ENCODE measurements around the gene MPND.
"Not testable (repeated sequence)": the region's sequence is repeated elsewhere in the genome, so short reads cannot be mapped to it uniquely, and the experiment has no call there.

The MPND gene

DNA sequence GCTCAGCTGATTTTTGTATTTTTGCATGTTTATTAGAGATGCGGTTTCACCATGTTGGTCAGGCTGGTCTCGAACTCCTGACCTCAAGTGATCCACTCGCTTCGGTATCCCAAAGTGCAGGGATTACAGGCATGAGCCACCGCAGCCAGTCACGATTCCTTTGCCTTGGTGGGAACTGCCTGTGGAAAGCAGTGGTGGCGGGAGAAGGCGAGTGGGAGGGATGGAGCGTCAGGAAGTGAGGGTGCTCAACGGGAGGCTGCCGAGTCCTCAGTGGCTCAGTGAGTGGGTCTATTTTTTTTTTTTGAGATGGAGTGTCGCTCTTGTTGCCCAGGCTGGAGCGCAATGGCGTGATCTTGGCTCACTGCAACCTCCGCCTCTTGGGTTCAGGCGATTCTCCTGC, 5.9 kb downstream of the MPND start:
- not testable (repeated sequence) for DNase-seq (ENCODE audit: low read depth)

DNA sequence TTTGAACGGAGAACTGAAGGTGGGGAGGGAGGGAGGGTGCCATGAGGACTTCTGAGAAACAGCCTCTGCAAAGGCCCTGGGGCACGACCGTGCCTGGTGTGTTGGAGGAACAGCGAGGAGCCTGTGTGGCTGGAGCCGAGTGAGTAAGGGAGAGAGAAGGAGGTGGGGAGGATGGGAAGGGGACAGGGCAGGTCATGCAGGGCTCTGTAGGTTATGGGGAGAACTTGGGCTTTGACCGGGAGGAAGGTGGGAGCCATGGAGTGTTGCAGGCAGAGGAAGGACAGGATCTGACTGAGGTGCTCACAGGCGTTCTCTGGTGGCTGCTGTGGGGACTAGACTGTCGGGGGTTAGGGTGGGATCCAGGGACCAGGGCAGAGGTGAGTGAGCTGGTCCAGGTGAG, 6.7 kb downstream of the MPND start:
- no peak for DNase-seq (ENCODE audit: low read depth)

DNA sequence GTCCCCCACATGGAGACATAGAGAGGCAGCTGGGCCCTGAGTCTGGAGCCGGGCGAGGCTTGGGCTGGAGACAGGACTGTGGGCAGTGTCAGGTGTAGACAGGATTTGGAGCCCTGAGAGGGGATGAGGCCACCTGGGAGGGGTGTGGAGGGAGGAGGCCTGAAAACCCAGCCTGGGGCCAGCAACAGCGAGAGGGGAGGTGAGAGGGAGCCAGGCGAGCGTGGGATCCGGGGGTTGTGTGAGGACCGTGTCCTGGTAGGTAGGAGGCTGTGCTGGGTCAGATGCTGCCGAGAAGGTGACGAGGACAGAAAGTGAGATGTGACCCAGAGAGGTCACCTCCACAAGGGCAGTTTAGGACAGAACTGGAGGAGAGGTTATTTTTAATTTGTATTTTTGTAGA, 7.4 kb downstream of the MPND start:
- no peak for DNase-seq (ENCODE audit: low read depth)

DNA sequence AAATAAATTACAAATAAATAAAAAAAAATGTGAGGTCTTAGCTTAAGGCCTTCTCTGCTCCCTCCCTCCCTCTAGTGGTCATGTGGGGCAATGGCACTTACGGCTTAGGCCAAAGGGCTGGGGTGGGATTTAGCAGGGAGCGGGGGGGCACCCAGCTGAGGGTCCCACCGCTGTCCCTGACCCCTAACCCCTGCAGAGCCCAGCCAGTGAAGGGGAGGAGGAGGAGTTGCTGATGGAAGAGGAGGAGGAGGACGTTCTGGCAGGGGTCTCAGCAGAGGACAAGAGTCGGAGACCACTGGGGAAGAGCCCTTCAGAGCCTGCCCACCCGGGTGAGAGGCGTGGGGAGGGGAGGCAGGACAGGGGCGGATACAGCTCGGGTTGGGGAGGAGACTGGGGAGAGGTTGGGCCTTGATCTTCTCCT, 9.3 kb downstream of the MPND start:
- peak; percentile 30 for DNase-seq (ENCODE audit: low read depth)

DNA sequence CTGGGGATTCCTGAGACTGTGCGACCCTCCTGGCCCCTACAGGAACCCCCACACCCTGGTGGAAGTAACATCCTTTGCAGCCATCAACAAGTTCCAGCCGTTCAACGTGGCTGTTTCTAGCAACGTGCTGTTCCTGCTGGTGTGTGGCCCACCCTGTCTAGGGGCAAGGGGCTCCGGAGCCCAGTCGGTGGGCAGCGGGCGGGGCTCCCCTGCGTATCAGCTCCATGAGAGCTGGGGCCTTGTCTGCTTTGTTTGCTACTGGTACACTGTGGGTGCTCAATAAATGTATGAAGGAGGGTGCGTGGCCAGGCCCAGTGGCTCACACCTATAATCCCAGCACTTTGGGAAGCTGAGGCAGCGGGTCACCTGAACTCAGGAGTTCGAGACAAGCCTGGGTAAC, 10.9 kb downstream of the MPND start:
- DNase-seq (ENCODE audit: low read depth), result no peak

DNA sequence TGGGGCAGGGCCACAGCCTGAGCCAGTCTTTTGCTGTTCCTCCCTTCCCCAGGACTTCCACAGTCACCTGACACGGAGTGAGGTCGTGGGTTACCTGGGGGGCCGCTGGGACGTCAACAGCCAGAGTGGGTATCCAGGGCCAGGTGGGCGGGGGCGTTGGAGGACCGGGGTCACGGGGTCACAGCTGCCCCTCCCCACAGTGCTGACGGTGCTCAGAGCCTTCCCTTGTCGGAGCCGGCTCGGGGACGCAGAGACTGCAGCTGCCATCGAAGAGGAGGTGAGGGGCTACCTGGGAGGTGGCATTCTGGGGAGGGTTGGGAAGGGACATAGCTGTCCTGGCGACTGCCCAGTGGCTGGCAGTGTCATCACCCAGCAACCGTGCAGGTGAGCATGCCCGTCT, 11.5 kb downstream of the MPND start:
- no peak for DNase-seq (ENCODE audit: low read depth)

DNA sequence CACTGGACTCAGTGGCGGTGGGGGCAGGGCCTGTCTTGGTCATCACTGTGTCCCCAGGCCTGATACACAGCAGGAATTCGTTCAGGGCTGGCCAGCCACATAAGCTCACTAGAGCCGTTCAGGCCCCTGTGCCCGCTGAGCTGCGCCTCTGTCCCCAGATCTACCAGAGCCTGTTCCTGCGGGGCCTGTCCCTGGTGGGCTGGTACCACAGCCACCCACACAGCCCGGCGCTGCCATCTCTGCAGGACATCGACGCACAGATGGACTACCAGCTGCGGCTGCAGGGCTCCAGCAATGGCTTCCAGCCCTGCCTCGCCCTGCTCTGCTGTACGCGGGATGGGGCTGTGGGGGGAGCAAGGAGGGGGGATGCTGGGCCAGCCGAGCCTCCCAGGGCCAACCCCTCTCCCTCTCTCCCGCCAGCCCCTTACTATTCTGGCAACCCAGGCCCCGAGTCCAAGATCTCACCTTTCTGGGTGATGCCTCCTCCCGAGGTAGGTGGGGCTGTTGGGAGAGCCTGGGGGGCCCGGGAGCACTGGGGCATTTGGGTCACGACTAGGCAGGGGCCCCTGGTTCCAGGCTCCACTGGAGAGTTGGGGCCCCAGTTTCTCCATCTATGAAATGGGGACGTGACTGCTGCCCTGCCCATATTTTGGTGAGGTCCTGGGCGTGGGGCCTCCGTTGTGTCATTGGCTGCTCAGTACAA, 13.9 kb downstream of the MPND start:
- no peak for DNase-seq (ENCODE audit: low read depth)

DNA sequence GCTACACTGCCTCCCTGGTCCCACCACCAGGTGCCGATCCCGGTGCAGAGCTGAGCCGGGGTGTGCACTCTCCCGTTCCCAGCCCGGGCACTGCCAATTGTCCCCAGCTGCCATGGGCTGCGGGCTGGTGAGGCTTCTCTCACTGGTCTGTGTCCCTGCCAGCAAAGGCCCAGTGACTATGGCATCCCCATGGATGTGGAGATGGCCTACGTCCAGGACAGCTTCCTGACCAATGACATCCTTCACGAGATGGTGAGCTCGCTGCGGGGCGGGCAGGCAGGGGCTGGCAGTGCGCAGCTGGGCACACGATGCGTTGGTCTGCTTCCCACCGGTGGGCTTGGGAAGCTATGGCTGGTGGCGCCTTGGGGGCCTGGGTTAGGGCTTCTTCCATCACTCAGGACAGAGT, 14.6 kb downstream of the MPND start:
- no peak for DNase-seq (ENCODE audit: low read depth)

DNA sequence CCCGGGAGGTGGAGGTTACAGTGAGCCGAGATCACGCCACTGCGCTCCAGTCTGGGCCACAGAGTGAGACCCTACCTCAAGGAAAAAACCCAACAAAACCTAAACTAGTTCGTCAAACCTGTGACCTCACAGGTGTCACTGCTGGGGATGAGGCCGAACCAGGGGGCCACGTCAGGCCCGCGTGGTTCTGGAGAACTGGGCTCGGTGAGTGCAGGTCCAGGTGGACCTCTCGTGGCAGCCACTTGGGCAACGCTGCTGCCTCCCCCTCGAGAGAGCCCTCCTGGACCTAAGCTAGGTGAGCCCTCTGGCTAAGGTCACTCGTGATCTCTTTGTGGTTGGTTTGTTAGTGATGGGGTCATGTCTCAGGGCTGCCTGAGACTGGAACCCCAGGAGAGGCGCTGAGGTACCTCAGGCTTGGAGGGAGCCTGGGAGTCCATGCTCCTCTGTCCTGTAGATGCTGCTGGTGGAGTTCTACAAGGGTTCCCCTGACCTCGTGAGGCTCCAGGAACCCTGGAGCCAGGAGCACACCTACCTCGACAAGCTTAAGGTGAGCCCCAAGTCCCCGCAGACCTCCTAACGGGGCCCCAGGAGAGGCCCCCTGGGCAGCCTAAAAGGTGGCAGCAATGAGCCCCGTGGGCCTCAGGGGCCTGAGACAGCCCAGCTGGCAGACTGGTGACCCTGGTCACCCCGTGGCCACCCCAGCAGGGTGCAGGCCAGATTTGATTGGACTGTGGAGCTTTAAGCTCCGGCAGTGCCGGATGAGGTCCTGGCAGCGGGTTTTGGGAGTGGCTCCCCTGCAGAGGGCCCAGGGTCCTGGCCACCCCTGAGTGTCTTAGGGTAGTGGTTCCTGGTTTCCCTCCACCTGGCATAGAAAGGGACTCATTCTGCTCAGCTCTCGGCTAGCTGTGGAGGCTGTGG, 15.6 kb downstream of the MPND start:
- no peak for DNase-seq (ENCODE audit: low read depth)

DNA sequence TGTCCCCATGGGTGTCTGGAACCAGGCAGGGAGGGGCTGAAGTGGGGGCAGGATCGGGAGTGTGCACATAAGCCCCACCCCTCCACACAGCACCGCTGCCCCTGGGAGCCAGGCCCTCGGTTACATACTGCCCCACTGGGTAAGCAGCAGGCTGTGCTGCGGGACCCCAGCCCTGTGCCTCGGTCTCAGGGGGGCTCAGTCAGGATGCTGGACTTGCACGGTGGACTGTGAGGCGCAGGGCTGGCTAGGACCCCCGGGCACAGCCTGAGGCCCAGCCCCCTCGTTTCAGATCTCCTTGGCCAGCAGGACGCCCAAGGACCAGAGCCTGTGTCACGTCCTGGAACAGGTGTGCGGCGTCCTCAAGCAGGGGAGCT, 16.3 kb downstream of the MPND start:
- no peak for DNase-seq (ENCODE audit: low read depth)

DNA sequence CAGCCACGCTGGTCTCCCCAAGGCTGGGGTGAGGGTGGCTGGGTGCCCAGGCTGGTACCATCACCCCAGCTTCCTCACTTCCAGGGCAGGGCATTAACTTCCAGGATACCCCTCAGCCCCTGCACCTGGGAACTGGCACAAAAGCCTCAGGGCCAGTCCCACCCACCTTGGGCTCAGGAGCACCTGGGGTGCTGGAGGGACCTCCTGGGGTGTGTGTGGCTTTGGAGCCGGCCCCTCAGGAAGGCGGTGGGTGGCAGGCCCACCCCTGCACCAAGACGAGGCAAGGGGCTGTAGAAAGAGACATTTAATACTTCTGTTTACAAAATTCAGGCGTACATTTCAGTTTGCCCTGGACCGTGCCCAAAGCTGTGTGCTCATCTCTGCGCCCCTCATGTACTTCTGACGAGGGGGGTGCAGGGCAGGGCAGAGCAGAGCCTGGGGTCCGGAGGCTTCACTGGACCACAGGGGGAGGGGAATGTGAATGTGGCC, 16.8 kb downstream of the MPND start:
- no peak for DNase-seq (ENCODE audit: low read depth)

DNA sequence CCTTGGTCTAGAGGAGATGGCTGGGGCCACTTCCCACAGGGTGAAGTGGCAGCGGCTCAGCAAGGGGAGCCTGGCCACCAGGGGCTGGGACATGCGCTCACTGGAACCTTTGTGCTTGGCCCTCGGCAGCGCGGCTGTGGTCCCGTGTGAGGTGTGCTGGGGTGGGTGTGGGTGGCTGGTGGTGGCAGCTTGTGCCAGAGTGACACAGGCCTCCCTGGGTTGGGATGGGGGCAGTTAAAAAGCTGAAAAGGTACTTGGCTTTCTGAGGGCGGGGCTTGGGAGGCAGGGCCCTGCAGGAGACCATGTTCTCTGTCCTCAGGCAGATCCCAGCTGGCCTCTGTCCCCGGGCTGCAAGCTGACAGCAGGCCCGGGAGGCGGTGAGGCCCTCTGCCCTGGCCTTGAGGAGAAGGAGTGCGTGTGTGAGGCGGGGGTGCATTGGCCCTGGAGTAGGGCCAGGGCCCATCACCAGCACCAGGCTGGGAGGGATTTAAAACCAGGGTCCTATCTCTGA, 17.3 kb downstream of the MPND start:
- DNase-seq (ENCODE audit: low read depth), result no peak

DNA sequence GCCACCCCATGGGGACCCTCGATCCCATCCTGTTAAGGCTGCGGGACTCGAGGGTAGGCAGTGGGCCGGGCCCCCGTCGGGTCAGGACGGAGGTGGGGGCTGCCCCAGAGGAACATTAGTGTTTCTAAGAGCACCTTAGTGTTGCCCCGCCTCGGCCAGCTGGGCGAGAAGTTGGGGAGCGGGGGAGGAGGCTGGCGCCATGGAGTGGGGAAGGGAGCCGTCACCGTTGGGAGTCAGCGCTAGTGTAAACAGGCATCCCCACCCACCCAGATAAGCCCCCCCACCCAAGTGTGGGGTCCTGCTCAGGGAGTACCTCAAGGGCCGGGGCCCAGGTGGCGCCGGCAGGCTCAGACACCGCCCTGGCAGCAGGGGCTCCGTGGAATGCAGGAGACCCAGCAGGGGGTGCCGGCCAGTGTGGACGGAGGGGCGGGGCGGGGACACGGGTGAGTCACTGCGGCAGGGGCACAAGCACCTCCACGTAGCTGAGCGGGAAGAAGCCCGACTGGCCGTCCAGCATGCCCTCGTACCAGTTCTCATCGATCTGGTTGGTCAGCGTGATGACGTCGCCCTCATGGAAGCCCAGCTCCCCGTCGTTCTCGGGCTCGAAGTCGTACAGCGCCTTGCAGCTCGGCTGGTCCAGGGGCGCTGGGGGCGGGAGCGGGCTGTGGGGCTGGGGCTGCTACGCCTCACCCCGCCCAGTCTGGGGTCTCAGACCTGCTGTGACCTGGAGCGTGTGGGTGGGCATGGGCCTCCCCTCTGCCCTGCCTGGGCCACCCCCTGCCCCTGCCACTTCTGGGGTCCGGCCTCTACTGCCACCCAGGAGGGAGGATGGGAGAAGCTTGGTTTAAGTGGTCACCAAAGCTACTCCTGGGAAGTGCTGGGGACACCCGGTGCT, 18.0 kb downstream of the MPND start:
- DNase-seq (ENCODE audit: low read depth), result no peak

DNA sequence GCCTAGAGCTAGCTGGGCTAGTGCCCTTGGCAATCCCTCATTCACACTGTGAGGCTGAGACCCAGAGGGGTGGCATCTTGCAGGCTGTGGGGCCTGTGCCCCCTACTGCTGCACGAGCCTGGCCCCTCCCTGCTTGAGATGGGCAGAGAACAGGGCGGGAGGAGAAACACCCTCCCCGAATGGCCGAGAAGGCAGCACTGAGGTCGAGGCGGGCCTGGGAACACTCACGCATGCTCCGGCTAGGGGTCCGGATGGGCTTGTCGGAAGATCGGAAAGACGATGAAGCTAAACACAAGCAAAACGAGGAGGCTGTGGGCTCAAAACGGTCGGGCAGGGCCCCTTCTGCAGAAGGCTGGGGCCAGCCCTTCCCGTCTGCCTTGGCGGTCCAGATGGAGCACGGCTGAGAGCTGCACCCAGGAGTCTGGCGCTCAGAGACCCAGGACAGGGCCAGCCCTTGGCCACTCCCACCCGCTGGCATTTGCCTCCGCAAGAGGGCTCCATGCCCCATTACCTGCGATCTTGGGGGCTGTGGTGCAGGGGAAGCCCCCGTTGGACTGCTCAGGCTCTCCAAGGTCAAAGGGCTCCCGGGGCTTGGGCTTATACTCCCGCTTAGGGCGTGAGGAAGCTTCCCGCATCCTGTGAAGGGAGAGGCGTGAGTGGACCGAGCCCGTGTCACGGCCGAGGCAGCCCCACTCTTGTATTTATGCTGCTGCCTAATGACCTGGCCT, 18.9 kb downstream of the MPND start:
- DNase-seq (ENCODE audit: low read depth), result no peak

DNA sequence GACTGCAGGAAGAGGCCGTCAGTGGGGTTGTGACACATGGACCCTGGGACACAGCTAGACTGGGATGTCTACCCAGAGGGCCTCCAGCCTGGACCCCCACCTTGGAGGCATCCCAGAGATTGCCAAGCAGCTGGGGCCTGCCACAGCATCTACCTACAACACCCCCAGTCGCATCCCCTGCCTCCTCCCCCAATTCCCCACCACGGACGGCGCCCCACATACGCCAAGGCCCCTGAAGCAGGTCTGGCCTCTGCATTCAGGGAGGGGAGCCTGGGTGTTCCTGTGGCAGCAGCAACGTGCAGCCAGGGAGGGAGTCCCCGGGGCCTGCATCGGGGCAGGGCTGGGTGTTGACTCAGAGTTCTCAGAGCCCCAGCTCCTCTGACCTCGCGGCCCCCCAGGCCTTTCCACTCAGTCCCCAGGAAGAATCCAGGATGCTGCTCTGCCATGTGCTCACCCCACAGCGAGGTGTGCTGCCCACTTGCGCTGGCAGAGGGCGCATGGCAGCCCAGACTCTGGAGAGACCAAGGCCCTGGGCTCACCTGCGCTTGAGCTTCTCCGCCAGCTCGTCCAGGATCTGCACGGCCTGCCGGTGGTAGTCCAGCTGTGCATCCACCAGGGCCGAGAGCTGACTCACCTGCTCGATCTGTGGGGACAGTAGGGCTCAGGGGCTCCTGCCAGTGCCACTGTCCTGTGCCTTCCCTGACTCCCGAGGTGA, 19.6 kb downstream of the MPND start:
- no peak for DNase-seq (ENCODE audit: low read depth)

DNA sequence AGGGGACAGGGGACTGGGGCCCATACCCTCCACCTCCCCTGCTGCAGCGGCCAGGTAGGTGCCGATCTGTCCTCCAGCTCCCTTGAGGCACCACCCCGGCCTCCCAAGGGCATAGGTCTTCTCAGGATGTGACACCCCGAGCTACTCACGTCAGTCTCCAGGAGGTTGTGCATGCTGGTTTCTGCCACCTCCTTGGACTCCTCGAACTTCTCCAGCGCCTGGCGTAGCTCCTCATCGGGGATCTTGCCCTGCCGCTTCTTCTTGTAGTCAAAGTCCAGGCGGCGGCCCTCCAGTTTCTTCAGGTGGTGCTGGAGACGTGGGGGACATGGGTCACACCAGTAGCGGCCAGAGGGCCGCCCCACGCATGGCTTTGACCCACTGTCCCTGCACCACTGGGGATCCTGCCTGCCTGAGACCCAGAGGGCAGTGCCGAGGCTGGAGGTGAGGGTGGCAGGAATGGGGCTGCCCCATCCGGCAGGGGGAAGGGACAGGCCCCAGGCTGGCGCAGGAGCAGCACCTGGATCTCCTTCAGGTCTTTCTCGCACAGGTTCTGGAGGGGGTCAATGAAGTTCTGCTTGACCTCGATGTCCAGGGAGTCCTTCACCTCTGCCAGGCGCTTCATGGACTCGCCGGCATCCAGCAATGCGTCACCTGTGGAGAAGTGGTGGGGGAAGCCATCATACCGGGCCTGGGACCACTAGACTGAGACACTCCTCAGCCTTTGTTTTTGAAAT, 20.4 kb downstream of the MPND start:
- no peak for DNase-seq (ENCODE audit: low read depth)

DNA sequence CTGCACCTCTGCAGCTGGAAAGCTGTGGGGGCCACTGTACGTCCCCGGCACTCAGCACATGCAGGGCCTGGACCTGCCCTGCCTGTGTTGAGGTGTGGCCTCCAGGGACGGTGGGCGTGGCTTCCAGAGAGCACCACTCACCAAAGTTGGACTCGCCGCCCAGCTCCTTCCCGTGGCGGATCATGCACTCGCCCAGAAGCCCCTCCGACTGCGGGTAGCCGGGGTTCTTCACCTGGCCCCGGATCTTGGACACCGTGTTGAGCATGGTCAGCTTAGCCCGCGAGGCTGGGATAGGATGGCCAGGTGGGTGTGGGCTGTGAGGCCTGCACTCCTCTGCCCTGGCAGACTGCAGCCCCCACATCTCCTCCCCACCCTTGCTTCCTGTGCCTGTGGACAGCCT, 22.0 kb downstream of the MPND start:
- DNase-seq (ENCODE audit: low read depth), result no peak

DNA sequence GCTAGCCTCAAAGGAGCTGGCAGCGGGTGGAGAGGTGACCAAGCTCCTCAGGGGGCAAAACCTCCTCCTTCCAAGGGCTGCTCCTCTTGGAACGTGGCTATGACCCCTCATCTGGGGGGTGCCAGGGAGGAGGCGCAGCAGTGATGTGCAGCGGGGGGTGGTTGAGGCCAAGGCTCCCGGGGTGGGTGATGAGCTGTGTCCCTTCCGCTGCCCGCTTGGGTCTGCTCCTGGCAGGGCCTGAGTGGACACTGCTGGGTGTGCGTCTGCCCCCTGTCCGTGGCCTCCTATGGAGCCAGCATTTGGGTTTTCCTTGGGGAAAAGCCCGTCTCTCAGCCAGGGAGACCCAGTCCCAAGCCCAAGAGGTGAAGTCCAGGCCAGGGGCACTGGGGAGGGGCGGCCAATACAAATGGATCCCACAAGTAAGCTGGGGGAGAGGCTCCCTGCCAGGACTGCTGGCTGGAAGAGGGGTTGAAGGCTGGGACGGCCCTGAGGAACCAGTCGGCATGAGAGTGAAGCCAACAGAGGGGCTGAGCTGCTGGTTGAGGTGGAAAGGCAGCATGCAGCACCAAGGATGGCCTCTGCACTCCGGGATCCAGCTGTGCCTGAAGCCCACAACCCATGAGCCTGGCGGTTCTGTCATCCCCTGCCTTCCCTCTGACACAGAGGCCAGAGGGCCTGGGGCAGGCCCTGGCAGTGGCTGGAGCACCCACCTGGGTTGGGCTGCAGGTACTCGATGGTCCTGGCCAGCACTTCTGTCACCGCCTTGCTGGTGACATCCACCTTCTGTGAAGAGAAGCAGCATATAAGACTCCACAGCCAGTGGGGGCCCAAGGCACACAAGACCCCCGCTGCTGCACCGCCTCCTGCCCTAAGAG, 22.7 kb downstream of the MPND start:
- no peak for DNase-seq (ENCODE audit: low read depth)
